HepG2 (cell line): ENCODE data around the gene NCDN. TPM values are rescaled to one million over a fixed set of nuclear protein-coding genes. Genes with fewer than 3 reads are reported as not detected.

Experiments used
- ATF6 ChIP-seq: sonication (generic); formaldehyde crosslinking; conservative IDR thresholded peaks from 2 replicates; pipeline ENCODE4 v1.4.0; 2020; ENCODE audit warnings: missing genetic modification reagents
- ATRX ChIP-seq: sonication (generic); formaldehyde crosslinking; IDR thresholded peaks from 2 replicates; pipeline ENCODE4 v1.4.0; 2020; ENCODE audit warnings: missing genetic modification reagents, borderline replicate concordance
- BCL6 ChIP-seq: IDR thresholded peaks from 2 replicates; pipeline ENCODE4 v1.6.1; 2016; ENCODE audit warnings: missing genetic modification reagents, missing compliant biosample characterization
- DRAP1 ChIP-seq: IDR thresholded peaks from 2 replicates; pipeline ENCODE4 v1.6.1; 2016; ENCODE audit warnings: missing genetic modification reagents, missing compliant biosample characterization
- ELF1 ChIP-seq: sonication (generic); formaldehyde crosslinking; IDR thresholded peaks from 2 replicates; pipeline ENCODE4 v1.4.0; 2020; ENCODE audit warnings: missing genetic modification reagents
- GATAD2A ChIP-seq: IDR thresholded peaks from 2 replicates; pipeline ENCODE4 v1.6.1; 2016
- HIVEP1 ChIP-seq: sonication (generic); formaldehyde crosslinking; IDR thresholded peaks from 2 replicates; pipeline ENCODE4 v1.4.0; 2020; ENCODE audit warnings: mild to moderate bottlenecking, missing genetic modification reagents
- HNRNPK ChIP-seq: fragments of 200-400 bp; formaldehyde crosslinking; IDR thresholded peaks from 2 replicates; pipeline ENCODE4 v1.6.1; 2018; ENCODE audit warnings: low read length, low read depth, moderate library complexity, mild to moderate bottlenecking; ENCODE audit not compliant: poor library complexity, severe bottlenecking
- LCORL ChIP-seq, 2 experiments: fragments of 450-650 bp in 1 of 2; sonication (generic) in 1 of 2; formaldehyde crosslinking in 1 of 2; IDR thresholded peaks; 2 replicates each; pipeline versions ENCODE4 v1.5.0 to v1.6.1; 2017 to 2020; ENCODE audit warnings: antibody characterized with exemption in 1 of 2, missing genetic modification reagents in 1 of 2
- THAP11 ChIP-seq: IDR thresholded peaks from 2 replicates; pipeline ENCODE4 v1.6.1; 2016; ENCODE audit warnings: missing biosample characterization, missing genetic modification reagents
- ZBTB8A ChIP-seq: sonication (generic); formaldehyde crosslinking; IDR thresholded peaks from 2 replicates; pipeline ENCODE4 v1.4.0; 2020; ENCODE audit warnings: mild to moderate bottlenecking, low read depth, missing genetic modification reagents, borderline replicate concordance
- ZSCAN5A ChIP-seq: sonication (generic); formaldehyde crosslinking; IDR thresholded peaks from 2 replicates; pipeline ENCODE4 v1.8.0; 2022; ENCODE audit warnings: mild to moderate bottlenecking, missing genetic modification reagents, borderline replicate concordance
- polyA plus RNA-seq, 8 experiments: library from polyadenylated mRNA; depleted of rRNA in 3 of 8; stranded (reverse) in 7 of 8; unstranded in 1 of 8; fragments of >200 nt; fragmentation: Illumina TruSeq in 4 of 8; extraction: Trizol in 4 of 8; gene quantifications; 2 replicates each; pipeline versions ENCODE4 v1.2.1 to v1.2.3, GENCODE V29; 2011 to 2016; ENCODE audit warnings: low read depth in 4 of 8, missing spikeins in 1 of 8, mixed read lengths in 1 of 8; ENCODE audit not compliant: insufficient read depth in 1 of 8
- total RNA-seq, 5 experiments: library from RNA; depleted of rRNA; stranded (reverse); fragments of >200 nt; fragmentation: Illumina TruSeq; extraction: Trizol; gene quantifications; 2 replicates each; pipeline ENCODE4 v1.2.3, GENCODE V29; 2016; ENCODE audit warnings: low read depth in 1 of 5
- TF ChIP-seq, protein P1 (sequence below): sonication (generic); formaldehyde crosslinking; IDR thresholded peaks from 2 replicates; pipeline ENCODE4 v1.5.0; 2020; ENCODE audit warnings: mild to moderate bottlenecking, missing genetic modification reagents
- TF ChIP-seq, protein P2 (sequence below): sonication (generic); formaldehyde crosslinking; conservative IDR thresholded peaks from 2 replicates; pipeline ENCODE4 v1.8.0; 2022; ENCODE audit warnings: missing genetic modification reagents
- TF ChIP-seq, protein P3 (sequence below): sonication (generic); formaldehyde crosslinking; IDR thresholded peaks from 2 replicates; pipeline ENCODE4 v1.4.0; 2020; ENCODE audit warnings: missing genetic modification reagents, borderline replicate concordance

Gene NCDN
- total and polyA plus RNA-seq, 2 of the 13 experiments (the other 11 are each of a cell fraction or from before 2014, with no cell fraction given): 6.6 to 9.3 TPM

- TF ChIP-seq HIVEP1 (CRISPR knock-in tag): 0 out of 2 replicates have a peak, but pooled peaks have one; percentile 76
- TF ChIP-seq ZBTB8A: no peak
- TF ChIP-seq, protein P1, sequence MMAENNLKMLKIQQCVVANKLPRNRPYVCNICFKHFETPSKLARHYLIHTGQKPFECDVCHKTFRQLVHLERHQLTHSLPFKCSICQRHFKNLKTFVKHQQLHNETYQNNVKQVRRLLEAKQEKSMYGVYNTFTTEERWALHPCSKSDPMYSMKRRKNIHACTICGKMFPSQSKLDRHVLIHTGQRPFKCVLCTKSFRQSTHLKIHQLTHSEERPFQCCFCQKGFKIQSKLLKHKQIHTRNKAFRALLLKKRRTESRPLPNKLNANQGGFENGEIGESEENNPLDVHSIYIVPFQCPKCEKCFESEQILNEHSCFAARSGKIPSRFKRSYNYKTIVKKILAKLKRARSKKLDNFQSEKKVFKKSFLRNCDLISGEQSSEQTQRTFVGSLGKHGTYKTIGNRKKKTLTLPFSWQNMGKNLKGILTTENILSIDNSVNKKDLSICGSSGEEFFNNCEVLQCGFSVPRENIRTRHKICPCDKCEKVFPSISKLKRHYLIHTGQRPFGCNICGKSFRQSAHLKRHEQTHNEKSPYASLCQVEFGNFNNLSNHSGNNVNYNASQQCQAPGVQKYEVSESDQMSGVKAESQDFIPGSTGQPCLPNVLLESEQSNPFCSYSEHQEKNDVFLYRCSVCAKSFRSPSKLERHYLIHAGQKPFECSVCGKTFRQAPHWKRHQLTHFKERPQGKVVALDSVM (CRISPR knock-in tag): peak; percentile 87
- TF ChIP-seq, protein P2, sequence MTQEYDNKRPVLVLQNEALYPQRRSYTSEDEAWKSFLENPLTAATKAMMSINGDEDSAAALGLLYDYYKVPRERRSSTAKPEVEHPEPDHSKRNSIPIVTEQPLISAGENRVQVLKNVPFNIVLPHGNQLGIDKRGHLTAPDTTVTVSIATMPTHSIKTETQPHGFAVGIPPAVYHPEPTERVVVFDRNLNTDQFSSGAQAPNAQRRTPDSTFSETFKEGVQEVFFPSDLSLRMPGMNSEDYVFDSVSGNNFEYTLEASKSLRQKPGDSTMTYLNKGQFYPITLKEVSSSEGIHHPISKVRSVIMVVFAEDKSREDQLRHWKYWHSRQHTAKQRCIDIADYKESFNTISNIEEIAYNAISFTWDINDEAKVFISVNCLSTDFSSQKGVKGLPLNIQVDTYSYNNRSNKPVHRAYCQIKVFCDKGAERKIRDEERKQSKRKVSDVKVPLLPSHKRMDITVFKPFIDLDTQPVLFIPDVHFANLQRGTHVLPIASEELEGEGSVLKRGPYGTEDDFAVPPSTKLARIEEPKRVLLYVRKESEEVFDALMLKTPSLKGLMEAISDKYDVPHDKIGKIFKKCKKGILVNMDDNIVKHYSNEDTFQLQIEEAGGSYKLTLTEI: no peak
- no peak for TF ChIP-seq ZSCAN5A (CRISPR knock-in tag)
- TF ChIP-seq, protein P3, sequence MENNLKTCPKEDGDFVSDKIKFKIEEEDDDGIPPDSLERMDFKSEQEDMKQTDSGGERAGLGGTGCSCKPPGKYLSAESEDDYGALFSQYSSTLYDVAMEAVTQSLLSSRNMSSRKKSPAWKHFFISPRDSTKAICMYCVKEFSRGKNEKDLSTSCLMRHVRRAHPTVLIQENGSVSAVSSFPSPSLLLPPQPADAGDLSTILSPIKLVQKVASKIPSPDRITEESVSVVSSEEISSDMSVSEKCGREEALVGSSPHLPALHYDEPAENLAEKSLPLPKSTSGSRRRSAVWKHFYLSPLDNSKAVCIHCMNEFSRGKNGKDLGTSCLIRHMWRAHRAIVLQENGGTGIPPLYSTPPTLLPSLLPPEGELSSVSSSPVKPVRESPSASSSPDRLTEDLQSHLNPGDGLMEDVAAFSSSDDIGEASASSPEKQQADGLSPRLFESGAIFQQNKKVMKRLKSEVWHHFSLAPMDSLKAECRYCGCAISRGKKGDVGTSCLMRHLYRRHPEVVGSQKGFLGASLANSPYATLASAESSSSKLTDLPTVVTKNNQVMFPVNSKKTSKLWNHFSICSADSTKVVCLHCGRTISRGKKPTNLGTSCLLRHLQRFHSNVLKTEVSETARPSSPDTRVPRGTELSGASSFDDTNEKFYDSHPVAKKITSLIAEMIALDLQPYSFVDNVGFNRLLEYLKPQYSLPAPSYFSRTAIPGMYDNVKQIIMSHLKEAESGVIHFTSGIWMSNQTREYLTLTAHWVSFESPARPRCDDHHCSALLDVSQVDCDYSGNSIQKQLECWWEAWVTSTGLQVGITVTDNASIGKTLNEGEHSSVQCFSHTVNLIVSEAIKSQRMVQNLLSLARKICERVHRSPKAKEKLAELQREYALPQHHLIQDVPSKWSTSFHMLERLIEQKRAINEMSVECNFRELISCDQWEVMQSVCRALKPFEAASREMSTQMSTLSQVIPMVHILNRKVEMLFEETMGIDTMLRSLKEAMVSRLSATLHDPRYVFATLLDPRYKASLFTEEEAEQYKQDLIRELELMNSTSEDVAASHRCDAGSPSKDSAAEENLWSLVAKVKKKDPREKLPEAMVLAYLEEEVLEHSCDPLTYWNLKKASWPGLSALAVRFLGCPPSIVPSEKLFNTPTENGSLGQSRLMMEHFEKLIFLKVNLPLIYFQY: peak; percentile 39; the same call in 1 of the 2 replicates
- TF ChIP-seq HNRNPK: no peak
- TF ChIP-seq DRAP1 (CRISPR knock-in tag): peak; percentile 57; the same call in 1 of the 2 replicates
- TF ChIP-seq ELF1 (CRISPR knock-in tag): no peak; the same call in 1 of the 2 replicates
- no peak for TF ChIP-seq ATRX
- no peak for TF ChIP-seq THAP11 (CRISPR knock-in tag)
- no peak for TF ChIP-seq LCORL (IDR thresholded peaks at IDR 0.05)
- no peak for TF ChIP-seq LCORL (CRISPR knock-in tag; IDR thresholded peaks at IDR 0.05)
- TF ChIP-seq GATAD2A (CRISPR knock-in tag): no peak; the same call in 1 of the 2 replicates
- no peak for TF ChIP-seq ATF6
- TF ChIP-seq BCL6 (CRISPR knock-in tag): no peak
Observed at GRCh38 chr1:35557118-35557610, 435 bp upstream of the NCDN start, which contains the start of gene KIAA0319L (continued).
